ENCODE results near the gene RIT1. TPM values are rescaled to one million over a fixed set of nuclear protein-coding genes. Genes with fewer than 3 reads are reported as not detected.

Gene RIT1
- polyA plus RNA-seq, 1 donor from 2014 or later: 83.5 TPM

- Histone ChIP-seq H2AFZ (ENCODE audit: low read depth, low read length) (no peak overlapping the region), H3K36me3 (ENCODE audit: insufficient read depth, low read length) (peaks cover 15% of the 10 kb centered on the region), H3F3A (ENCODE audit: insufficient read depth, low read length, poor library complexity, severe bottlenecking) (no peaks in the 10 kb centered on the region), H3K79me2 (replicated peaks; ENCODE audit: insufficient read depth, low read length) (no peaks in the 10 kb centered on the region), H3K9ac (ENCODE audit: low read length) (no peak overlapping the region), H3K9me2 (ENCODE audit: insufficient read depth, low read length) (no peaks in the 10 kb centered on the region), H3K9me3 (ENCODE audit: low read length) (no peaks in the 10 kb centered on the region), H4K20me1 (ENCODE audit: insufficient read depth) (no peaks in the 10 kb centered on the region), H3K4me2 (ENCODE audit: low read length) (no peak overlapping the region), H3K4me3 (ENCODE audit: low read length) (no peak overlapping the region), H3K27ac (ENCODE audit: low read length) (no peak overlapping the region), H3K27me3 (ENCODE audit: insufficient read depth, low read depth, low read length) (no peaks in the 10 kb centered on the region)
- no peak for TF ChIP-seq TAF1 (IDR thresholded peaks at IDR 0.05; ENCODE audit: low read depth)
- no peak for TF ChIP-seq EZH2 (IDR thresholded peaks at IDR 0.05; ENCODE audit: borderline replicate concordance, insufficient read depth, low read length, poor library complexity, severe bottlenecking)
- no peak for TF ChIP-seq RAD21 (conservative IDR thresholded peaks at IDR 0.05)
- no peak for TF ChIP-seq POLR2AphosphoS5 (IDR thresholded peaks at IDR 0.05)
- TF ChIP-seq CTCF (IDR thresholded peaks at IDR 0.05; ENCODE audit: poor library complexity, severe bottlenecking): no peak
Observed at GRCh38 chr1:155952505-155952890, 41.3 kb upstream of the RIT1 start.

- H4K20me1 ChIP-seq (ENCODE audit: insufficient read depth): no peaks in the 10 kb centered on the region
- H3K79me2 ChIP-seq (replicated peaks; ENCODE audit: insufficient read depth, low read length): no peaks in the 10 kb centered on the region
- H3K9ac ChIP-seq (ENCODE audit: low read length): no peak overlapping the region
- no peaks in the 10 kb centered on the region for H3K27me3 ChIP-seq (ENCODE audit: insufficient read depth, low read depth, low read length)
- no peak overlapping the region for H3K4me2 ChIP-seq (ENCODE audit: low read length)
- no peak for TF ChIP-seq SMC3 (conservative IDR thresholded peaks at IDR 0.05; ENCODE audit: poor library complexity)
- TF ChIP-seq TAF1 (IDR thresholded peaks at IDR 0.05; ENCODE audit: low read depth): no peak
- no peak for TF ChIP-seq POLR2AphosphoS5 (IDR thresholded peaks at IDR 0.05)
- no peak for TF ChIP-seq RAD21 (conservative IDR thresholded peaks at IDR 0.05)
- TF ChIP-seq MXI1 (conservative IDR thresholded peaks at IDR 0.05; ENCODE audit: poor library complexity, severe bottlenecking): no peak
- TF ChIP-seq EP300 (conservative IDR thresholded peaks at IDR 0.05; ENCODE audit: poor library complexity, severe bottlenecking): no peak
- no peak for TF ChIP-seq CTCF (IDR thresholded peaks at IDR 0.05; ENCODE audit: poor library complexity, severe bottlenecking)
- no peak for TF ChIP-seq EZH2 (IDR thresholded peaks at IDR 0.05; ENCODE audit: borderline replicate concordance, insufficient read depth, low read length, poor library complexity, severe bottlenecking)
- no peak for TF ChIP-seq REST (IDR thresholded peaks at IDR 0.05; ENCODE audit: borderline replicate concordance)
- no peaks in the 10 kb centered on the region for H3F3A ChIP-seq (ENCODE audit: insufficient read depth, low read length, poor library complexity, severe bottlenecking)
- H3K9me2 ChIP-seq (ENCODE audit: insufficient read depth, low read length): no peaks in the 10 kb centered on the region
- no peak overlapping the region for H3K4me3 ChIP-seq (ENCODE audit: low read length)
- H2AFZ ChIP-seq (ENCODE audit: low read depth, low read length): no peak overlapping the region
- H3K9me3 ChIP-seq (ENCODE audit: low read length): no peaks in the 10 kb centered on the region
- no peak overlapping the region for H3K27ac ChIP-seq (ENCODE audit: low read length)
- peaks cover 12% of the 10 kb centered on the region for H3K36me3 ChIP-seq (ENCODE audit: insufficient read depth, low read length)
Observed at GRCh38 chr1:155951753-155952504, 40.8 kb upstream of the RIT1 start.

Measured in neural cell (in vitro differentiated cells).